SK-N-SH treated with all-trans-retinoic acid at 6 μM for 48 hours (cell line): ENCODE results near the gene SEZ6L.

Experiments used
- ATAC-seq: fragments of 200-7000 bp; cut with Tn5 transposase; 3 replicates; pipeline ENCODE4 v1.9.1; 2020; ENCODE audit warnings: mild to moderate bottlenecking, moderate library complexity
- ARNTL ChIP-seq: fragments of 450-650 bp; formaldehyde crosslinking; IDR thresholded peaks from 2 replicates; pipeline ENCODE4 v1.5.0; 2020; ENCODE audit warnings: low read depth, mild to moderate bottlenecking, moderate library complexity, borderline replicate concordance
- BACH2 ChIP-seq: fragments of 250-450 bp; sonication (Bioruptor Pico); IDR thresholded peaks from 2 replicates; pipeline ENCODE4 v1.9.0; 2021; ENCODE audit warnings: mild to moderate bottlenecking, borderline replicate concordance
- CSDC2 ChIP-seq: fragments of 250-450 bp; sonication (Bioruptor Pico); IDR thresholded peaks from 2 replicates; pipeline ENCODE4 v1.5.0; 2020; ENCODE audit warnings: mild to moderate bottlenecking, moderate library complexity
- ISL1 ChIP-seq: fragments of 250-450 bp; sonication (Bioruptor Pico); IDR thresholded peaks from 2 replicates; pipeline ENCODE4 v2.1.2; 2022; ENCODE audit warnings: mild to moderate bottlenecking, moderate library complexity
- PPARA ChIP-seq: fragments of 250-450 bp; sonication (Bioruptor Pico); IDR thresholded peaks from 2 replicates; pipeline ENCODE4 v1.5.0; 2020; ENCODE audit warnings: mild to moderate bottlenecking, borderline replicate concordance
- RARB ChIP-seq: fragments of 250-450 bp; sonication (Bioruptor Pico); IDR thresholded peaks from 2 replicates; pipeline ENCODE4 v1.8.0; 2021; ENCODE audit warnings: mild to moderate bottlenecking, moderate library complexity
- TCF4 ChIP-seq: fragments of 250-450 bp; sonication (Bioruptor Pico); IDR thresholded peaks from 2 replicates; pipeline ENCODE4 v1.8.0; 2021; ENCODE audit warnings: mild to moderate bottlenecking, moderate library complexity, borderline replicate concordance
- TOX ChIP-seq: fragments of 250-450 bp; sonication (Bioruptor Pico); IDR thresholded peaks from 2 replicates; pipeline ENCODE4 v1.8.0; 2021; ENCODE audit warnings: mild to moderate bottlenecking, moderate library complexity, borderline replicate concordance
- ZC3H10 ChIP-seq: fragments of 250-450 bp; sonication (Bioruptor Pico); IDR thresholded peaks from 2 replicates; pipeline ENCODE4 v1.5.1; 2021; ENCODE audit warnings: mild to moderate bottlenecking, moderate library complexity
- ZFP30 ChIP-seq: fragments of 450-650 bp; formaldehyde crosslinking; IDR thresholded peaks from 2 replicates; pipeline ENCODE4 v1.5.0; 2022; ENCODE audit warnings: mild to moderate bottlenecking, moderate library complexity
- ZNF565 ChIP-seq: fragments of 450-650 bp; formaldehyde crosslinking; conservative IDR thresholded peaks from 2 replicates; pipeline ENCODE4 v1.5.0; 2020; ENCODE audit warnings: low read depth, mild to moderate bottlenecking, moderate library complexity
- ZNF70 ChIP-seq: fragments of 450-650 bp; formaldehyde crosslinking; IDR thresholded peaks from 2 replicates; pipeline ENCODE4 v1.5.0; 2020; ENCODE audit warnings: mild to moderate bottlenecking, moderate library complexity
- ZNF8 ChIP-seq: fragments of 450-650 bp; formaldehyde crosslinking; IDR thresholded peaks from 2 replicates; pipeline ENCODE4 v1.5.0; 2020; ENCODE audit warnings: mild to moderate bottlenecking, moderate library complexity
- TF ChIP-seq, protein P1 (sequence below): fragments of 250-450 bp; sonication (Bioruptor Pico); IDR thresholded peaks from 2 replicates; pipeline ENCODE4 v1.5.0; 2020; ENCODE audit warnings: mild to moderate bottlenecking, moderate library complexity
- TF ChIP-seq, protein P2 (sequence below): fragments of 250-450 bp; sonication (Bioruptor Pico); IDR thresholded peaks from 2 replicates; pipeline ENCODE4 v1.8.0; 2021; ENCODE audit warnings: low read depth, mild to moderate bottlenecking, moderate library complexity, borderline replicate concordance
- TF ChIP-seq, protein P3 (sequence below): fragments of 250-450 bp; sonication (Bioruptor Pico); IDR thresholded peaks from 2 replicates; pipeline ENCODE4 v1.5.1; 2020; ENCODE audit warnings: low read depth, mild to moderate bottlenecking, moderate library complexity
- TF ChIP-seq, protein P4 (sequence below): fragments of 250-450 bp; sonication (Bioruptor Pico); IDR thresholded peaks from 2 replicates; pipeline ENCODE4 v1.5.1; 2021; ENCODE audit warnings: mild to moderate bottlenecking, moderate library complexity

SEZ6L gene

DNA sequence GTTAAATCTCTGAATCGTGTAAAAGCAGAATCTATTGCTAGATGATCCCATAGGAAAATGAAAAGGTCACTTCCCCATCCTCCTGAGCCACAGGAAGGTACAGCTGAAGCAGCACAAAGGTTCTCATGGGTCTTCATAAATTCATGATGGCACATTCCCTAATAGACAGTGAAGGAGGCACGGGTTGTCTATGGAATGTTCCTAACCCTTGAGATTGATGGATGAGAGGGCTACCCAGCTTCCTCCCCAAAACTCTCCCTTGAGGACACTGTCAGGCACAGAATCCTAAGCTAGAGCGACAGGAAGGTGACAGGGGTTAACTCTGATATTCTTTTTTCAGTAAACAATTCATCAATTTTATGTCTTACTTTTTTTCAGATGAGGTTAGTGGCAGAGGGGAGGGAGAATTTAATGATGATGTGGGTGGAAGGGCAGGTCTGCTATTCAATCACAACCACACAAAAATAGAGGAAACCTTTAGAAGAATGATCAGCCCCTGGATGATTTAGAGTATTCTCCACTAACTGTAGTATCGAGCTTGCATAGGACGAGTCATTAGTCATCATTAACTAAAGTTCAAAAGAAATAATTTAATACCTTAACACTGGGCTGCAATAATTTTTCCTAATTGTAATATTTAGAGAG is 33.1 kb downstream of the SEZ6L start:
- ATAC-seq, result no peak
- no peak for TF ChIP-seq ISL1
- TF ChIP-seq ZFP30 (CRISPR knock-in tag), result no peak
- TF ChIP-seq, protein P1, sequence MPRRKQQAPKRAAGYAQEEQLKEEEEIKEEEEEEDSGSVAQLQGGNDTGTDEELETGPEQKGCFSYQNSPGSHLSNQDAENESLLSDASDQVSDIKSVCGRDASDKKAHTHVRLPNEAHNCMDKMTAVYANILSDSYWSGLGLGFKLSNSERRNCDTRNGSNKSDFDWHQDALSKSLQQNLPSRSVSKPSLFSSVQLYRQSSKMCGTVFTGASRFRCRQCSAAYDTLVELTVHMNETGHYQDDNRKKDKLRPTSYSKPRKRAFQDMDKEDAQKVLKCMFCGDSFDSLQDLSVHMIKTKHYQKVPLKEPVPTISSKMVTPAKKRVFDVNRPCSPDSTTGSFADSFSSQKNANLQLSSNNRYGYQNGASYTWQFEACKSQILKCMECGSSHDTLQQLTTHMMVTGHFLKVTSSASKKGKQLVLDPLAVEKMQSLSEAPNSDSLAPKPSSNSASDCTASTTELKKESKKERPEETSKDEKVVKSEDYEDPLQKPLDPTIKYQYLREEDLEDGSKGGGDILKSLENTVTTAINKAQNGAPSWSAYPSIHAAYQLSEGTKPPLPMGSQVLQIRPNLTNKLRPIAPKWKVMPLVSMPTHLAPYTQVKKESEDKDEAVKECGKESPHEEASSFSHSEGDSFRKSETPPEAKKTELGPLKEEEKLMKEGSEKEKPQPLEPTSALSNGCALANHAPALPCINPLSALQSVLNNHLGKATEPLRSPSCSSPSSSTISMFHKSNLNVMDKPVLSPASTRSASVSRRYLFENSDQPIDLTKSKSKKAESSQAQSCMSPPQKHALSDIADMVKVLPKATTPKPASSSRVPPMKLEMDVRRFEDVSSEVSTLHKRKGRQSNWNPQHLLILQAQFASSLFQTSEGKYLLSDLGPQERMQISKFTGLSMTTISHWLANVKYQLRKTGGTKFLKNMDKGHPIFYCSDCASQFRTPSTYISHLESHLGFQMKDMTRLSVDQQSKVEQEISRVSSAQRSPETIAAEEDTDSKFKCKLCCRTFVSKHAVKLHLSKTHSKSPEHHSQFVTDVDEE (CRISPR knock-in tag), result no peak

DNA sequence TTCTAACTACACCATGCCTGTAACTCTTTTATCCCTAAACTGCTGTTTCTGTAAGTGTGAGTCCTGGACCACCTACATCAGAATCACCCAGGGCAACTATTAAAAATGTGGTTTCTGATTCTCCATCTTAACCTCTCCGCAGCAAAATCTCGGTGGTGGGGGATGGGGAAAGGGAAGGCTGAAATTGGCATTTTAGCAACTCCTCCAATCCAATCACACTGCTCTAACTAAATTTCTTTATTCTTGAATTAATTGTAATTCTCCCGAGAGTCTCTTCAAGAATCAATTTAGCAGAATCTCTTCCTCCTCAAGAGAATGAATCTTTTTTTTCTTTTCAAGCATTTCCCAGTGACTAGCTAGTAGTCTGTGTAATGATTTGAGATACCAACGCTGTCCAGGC is 36.2 kb downstream of the SEZ6L start:
- no peak for TF ChIP-seq TCF4
- TF ChIP-seq, all 23 proteins: peak for 0
- no peak for ATAC-seq

DNA sequence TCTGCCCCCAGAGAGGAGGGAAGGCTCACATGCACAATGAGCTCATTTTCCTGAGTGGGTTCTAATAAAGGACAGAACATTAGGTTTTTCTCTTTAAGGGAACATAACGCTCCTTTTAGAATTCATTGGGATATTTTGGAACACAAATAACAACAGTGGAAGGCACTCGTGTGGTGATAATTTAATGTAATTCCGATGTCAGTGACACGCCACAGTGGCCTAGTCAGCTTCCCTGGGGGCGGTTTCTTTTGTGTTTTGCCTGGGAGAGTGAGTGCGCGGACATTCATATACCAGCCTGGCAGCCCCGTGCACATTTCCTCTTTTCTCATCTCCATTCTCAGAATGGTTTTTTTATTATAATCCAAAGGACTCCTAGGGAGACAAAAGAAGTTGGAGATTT is 41.1 kb downstream of the SEZ6L start:
- TF ChIP-seq ZNF565 (CRISPR knock-in tag) (no peak), ZFP30 (CRISPR knock-in tag) (no peak), CSDC2 (CRISPR knock-in tag) (no peak), TOX (CRISPR knock-in tag) (no peak), ZC3H10 (CRISPR knock-in tag) (no peak), ZNF8 (CRISPR knock-in tag) (no peak), RARB (CRISPR knock-in tag) (no peak), ARNTL (CRISPR knock-in tag) (no peak)
- TF ChIP-seq, protein P2, sequence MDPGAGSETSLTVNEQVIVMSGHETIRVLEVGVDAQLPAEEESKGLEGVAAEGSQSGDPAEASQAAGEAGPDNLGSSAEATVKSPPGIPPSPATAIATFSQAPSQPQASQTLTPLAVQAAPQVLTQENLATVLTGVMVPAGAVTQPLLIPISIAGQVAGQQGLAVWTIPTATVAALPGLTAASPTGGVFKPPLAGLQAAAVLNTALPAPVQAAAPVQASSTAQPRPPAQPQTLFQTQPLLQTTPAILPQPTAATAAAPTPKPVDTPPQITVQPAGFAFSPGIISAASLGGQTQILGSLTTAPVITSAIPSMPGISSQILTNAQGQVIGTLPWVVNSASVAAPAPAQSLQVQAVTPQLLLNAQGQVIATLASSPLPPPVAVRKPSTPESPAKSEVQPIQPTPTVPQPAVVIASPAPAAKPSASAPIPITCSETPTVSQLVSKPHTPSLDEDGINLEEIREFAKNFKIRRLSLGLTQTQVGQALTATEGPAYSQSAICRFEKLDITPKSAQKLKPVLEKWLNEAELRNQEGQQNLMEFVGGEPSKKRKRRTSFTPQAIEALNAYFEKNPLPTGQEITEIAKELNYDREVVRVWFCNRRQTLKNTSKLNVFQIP (CRISPR knock-in tag), result no peak
- TF ChIP-seq, protein P3, sequence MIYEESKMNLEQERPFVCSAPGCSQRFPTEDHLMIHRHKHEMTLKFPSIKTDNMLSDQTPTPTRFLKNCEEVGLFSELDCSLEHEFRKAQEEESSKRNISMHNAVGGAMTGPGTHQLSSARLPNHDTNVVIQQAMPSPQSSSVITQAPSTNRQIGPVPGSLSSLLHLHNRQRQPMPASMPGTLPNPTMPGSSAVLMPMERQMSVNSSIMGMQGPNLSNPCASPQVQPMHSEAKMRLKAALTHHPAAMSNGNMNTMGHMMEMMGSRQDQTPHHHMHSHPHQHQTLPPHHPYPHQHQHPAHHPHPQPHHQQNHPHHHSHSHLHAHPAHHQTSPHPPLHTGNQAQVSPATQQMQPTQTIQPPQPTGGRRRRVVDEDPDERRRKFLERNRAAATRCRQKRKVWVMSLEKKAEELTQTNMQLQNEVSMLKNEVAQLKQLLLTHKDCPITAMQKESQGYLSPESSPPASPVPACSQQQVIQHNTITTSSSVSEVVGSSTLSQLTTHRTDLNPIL, result no peak
- TF ChIP-seq, protein P1 (CRISPR knock-in tag), result no peak
- TF ChIP-seq, all 23 proteins: peak for 0
- ATAC-seq, result no peak

DNA sequence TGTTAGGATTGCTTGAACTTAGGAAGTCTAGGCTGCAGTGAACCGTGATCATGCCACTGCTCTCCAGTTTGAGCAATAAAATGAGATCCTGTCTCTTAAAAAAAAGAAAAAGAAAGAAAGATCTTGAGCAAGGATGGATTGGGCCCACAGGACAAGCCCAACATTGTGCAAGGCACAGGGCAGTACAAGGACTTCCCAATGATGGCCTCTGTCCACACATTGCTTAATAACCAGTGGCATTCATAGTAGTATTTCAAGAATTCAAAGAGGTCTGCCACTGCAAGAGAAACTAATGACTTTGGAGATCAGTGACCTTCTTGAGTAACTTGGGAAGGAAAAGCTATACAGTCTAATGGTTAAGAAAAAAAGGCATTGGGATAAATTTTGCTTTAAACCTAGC is 44.6 kb downstream of the SEZ6L start:
- no peak for ATAC-seq
- TF ChIP-seq ZFP30 (CRISPR knock-in tag), result no peak

DNA sequence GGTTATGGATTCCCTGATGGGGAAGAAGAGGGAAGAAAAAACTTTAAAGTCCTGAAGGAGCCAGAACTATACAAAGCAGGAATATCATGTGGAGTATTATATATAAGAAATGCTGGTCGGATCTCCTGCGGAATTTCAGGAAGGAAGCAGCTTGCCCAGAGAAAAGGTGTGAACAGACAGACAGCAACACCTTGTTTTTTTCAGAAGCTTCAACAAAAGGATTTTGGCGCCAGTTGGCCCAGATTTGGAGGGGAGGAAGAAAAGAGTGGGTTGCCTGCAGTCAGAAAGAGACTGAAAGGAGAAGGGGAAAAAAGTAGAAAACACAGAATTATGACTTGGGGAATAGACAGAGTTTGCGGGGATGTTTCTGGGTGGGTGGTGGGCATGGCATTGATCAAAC is 45.2 kb downstream of the SEZ6L start:
- TF ChIP-seq, protein P4, sequence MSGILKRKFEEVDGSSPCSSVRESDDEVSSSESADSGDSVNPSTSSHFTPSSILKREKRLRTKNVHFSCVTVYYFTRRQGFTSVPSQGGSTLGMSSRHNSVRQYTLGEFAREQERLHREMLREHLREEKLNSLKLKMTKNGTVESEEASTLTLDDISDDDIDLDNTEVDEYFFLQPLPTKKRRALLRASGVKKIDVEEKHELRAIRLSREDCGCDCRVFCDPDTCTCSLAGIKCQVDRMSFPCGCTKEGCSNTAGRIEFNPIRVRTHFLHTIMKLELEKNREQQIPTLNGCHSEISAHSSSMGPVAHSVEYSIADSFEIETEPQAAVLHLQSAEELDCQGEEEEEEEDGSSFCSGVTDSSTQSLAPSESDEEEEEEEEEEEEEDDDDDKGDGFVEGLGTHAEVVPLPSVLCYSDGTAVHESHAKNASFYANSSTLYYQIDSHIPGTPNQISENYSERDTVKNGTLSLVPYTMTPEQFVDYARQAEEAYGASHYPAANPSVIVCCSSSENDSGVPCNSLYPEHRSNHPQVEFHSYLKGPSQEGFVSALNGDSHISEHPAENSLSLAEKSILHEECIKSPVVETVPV, result no peak
- TF ChIP-seq ZNF70 (CRISPR knock-in tag) (no peak), BACH2 (CRISPR knock-in tag) (no peak), PPARA (CRISPR knock-in tag) (no peak)
- no peak for ATAC-seq
